B cell (primary cell): ENCODE results near the gene DENND1C. TPM values are rescaled to one million over a fixed set of nuclear protein-coding genes. Genes with fewer than 3 reads are reported as not detected.

Experiments used
- ATAC-seq: fragments of 200-7000 bp; cut with Tn5 transposase; one replicate; pipeline ENCODE4 v1.10.0; 2021; ENCODE audit warnings: low read depth, mild to moderate bottlenecking, moderate number of reproducible peaks, moderate library complexity
- CTCF ChIA-PET: fragments of 350-600 bp; sonication (Branson Sonifier 250); formaldehyde crosslinking; loops from one replicate; lab custom pipeline; 2021; ENCODE audit warnings: antibody characterized with exemption, inconsistent platforms; lab: Charles Lee
- POLR2A ChIA-PET: fragments of 350-600 bp; sonication (Branson Sonifier 250); formaldehyde crosslinking; loops from one replicate; lab custom pipeline; 2021; ENCODE audit warnings: antibody characterized with exemption; lab: Charles Lee
- DNase-seq: peaks from one replicate; pipeline ENCODE4 v3.0.0; 2013
- H2AFZ ChIP-seq: 2 replicates; pipeline ENCODE4 v1.6.1; 2012; ENCODE audit warnings: mild to moderate bottlenecking, low read depth, low read length; ENCODE audit not compliant: insufficient read depth, poor library complexity, severe bottlenecking
- H3K27ac ChIP-seq, 2 donors: 1 replicate in 1 of 2; 2 replicates in 1 of 2; pipeline ENCODE4 v1.5.1; 2012 to 2013; ENCODE audit warnings: low read length in 2 of 2, mild to moderate bottlenecking in 2 of 2, moderate library complexity in 1 of 2
- H3K27me3 ChIP-seq, 4 experiments: fragments of 200-600 bp in 1 of 4; sonication (generic) in 1 of 4; replicated peaks in 1 of 4; 1 replicate in 2 of 4; 2 replicates in 2 of 4; pipeline versions ENCODE4 v1.6.1 to v1.7.0; 2013 to 2016; ENCODE audit warnings: low read length in 3 of 4, mild to moderate bottlenecking in 2 of 4, mixed read lengths in 1 of 4, moderate library complexity in 1 of 4; ENCODE audit not compliant: insufficient read depth in 4 of 4, control insufficient read depth in 3 of 4; ENCODE audit errors: control extremely low read depth in 1 of 4
- H3K36me3 ChIP-seq, 2 experiments: replicated peaks in 1 of 2; 1 replicate in 1 of 2; 2 replicates in 1 of 2; pipeline versions ENCODE4 v1.6.1 to v1.7.1; 2013; ENCODE audit warnings: low read length in 1 of 2; ENCODE audit not compliant: insufficient read depth in 2 of 2, control insufficient read depth in 1 of 2; ENCODE audit errors: control extremely low read depth in 1 of 2, extremely low read depth in 1 of 2
- H3K4me1 ChIP-seq, 2 donors: fragments of 200-600 bp in 1 of 2; sonication (generic) in 1 of 2; 1 replicate in 1 of 2; 2 replicates in 1 of 2; pipeline versions ENCODE4 v1.5.1 to v1.6.1; 2013 to 2017; ENCODE audit warnings: low read length in 2 of 2; ENCODE audit not compliant: control insufficient read depth in 2 of 2, insufficient read depth in 2 of 2
- H3K4me2 ChIP-seq: replicated peaks from 2 replicates; pipeline ENCODE3; 2012; ENCODE audit warnings: mild to moderate bottlenecking, low read depth, low read length; ENCODE audit not compliant: poor library complexity, severe bottlenecking
- H3K4me3 ChIP-seq, 5 experiments: fragments of 200-600 bp in 1 of 5; sonication (generic) in 1 of 5; 1 replicate in 3 of 5; 2 replicates in 2 of 5; pipeline versions ENCODE4 v1.5.1 to v1.7.0; 2011 to 2016; ENCODE audit warnings: low read length in 4 of 5, mild to moderate bottlenecking in 4 of 5, low read depth in 2 of 5, control low read depth in 1 of 5, moderate library complexity in 1 of 5; ENCODE audit not compliant: insufficient read depth in 1 of 5; ENCODE audit errors: control extremely low read depth in 1 of 5, extremely low read depth in 1 of 5
- H3K79me2 ChIP-seq: fragments of 200-600 bp; sonication (generic); one replicate; pipeline ENCODE4 v1.6.0; 2016; ENCODE audit warnings: low read length; ENCODE audit not compliant: control insufficient read depth, insufficient read depth
- H3K9ac ChIP-seq: fragments of 200-600 bp; sonication (generic); 2 replicates; pipeline ENCODE4 v1.6.1; 2017; ENCODE audit warnings: mild to moderate bottlenecking, low read length, moderate library complexity
- H3K9me3 ChIP-seq, 3 donors: one replicate each; pipeline versions ENCODE4 v1.6.1 to v1.7.1; 2013; ENCODE audit warnings: low read length in 2 of 3; ENCODE audit not compliant: control insufficient read depth in 2 of 3, insufficient read depth in 1 of 3; ENCODE audit errors: control extremely low read depth in 1 of 3
- H4K20me1 ChIP-seq: 2 replicates; pipeline ENCODE4 v1.6.0; 2012; ENCODE audit warnings: mild to moderate bottlenecking, low read length; ENCODE audit not compliant: insufficient read depth, control insufficient read depth, poor library complexity, severe bottlenecking
- H3K27ac Mint-ChIP-seq: one replicate; pipeline ENCODE4 v1.8.0; 2021; ENCODE audit warnings: mixed read lengths
- H3K27me3 Mint-ChIP-seq: one replicate; pipeline ENCODE4 v1.8.0; 2021; ENCODE audit warnings: mixed read lengths
- H3K4me1 Mint-ChIP-seq: one replicate; pipeline ENCODE4 v1.8.0; 2021; ENCODE audit warnings: mixed read lengths
- H3K4me3 Mint-ChIP-seq: one replicate; pipeline ENCODE4 v1.8.0; 2021; ENCODE audit warnings: mixed read lengths
- H3K9me3 Mint-ChIP-seq: one replicate; pipeline ENCODE4 v1.8.0; 2022; ENCODE audit warnings: mixed read lengths; ENCODE audit not compliant: insufficient read depth
- CTCF ChIP-seq: fragments of 200-600 bp; IDR thresholded peaks from one replicate; pipeline ENCODE4 v1.8.0; 2022; ENCODE audit warnings: antibody characterized with exemption, mild to moderate bottlenecking
- EZH2 ChIP-seq: IDR thresholded peaks from 2 replicates; pipeline ENCODE4 v1.6.1; 2012; ENCODE audit warnings: borderline replicate concordance, low read depth, mild to moderate bottlenecking, moderate library complexity, low read length; ENCODE audit not compliant: insufficient read depth, poor library complexity, severe bottlenecking
- WGBS: methylation state at CpG from one replicate; pipeline ENCODE4 v1.1.5; 2013; ENCODE audit warnings: missing lambda C conversion rate; ENCODE audit not compliant: insufficient coverage; 5-methylcytosine and 5-hydroxymethylcytosine counted together
- intact Hi-C: fragments of 100-400 bp; cut with micrococcal nuclease; formaldehyde crosslinking; loops from one replicate; pipeline ENCODE4 v1.10.0; 2022
- polyA plus RNA-seq: library from polyadenylated mRNA; depleted of rRNA; stranded (reverse); fragments of >200 nt; gene quantifications from 2 replicates; pipeline ENCODE4 v1.2.3, GENCODE V29; 2012
- total RNA-seq, 2 donors: library from RNA; stranded (reverse); fragments of 120-200 nt in 1 of 2; gene quantifications; 1 replicate in 1 of 2; 2 replicates in 1 of 2; pipeline versions ENCODE4 v1.2.3 to v1.2.4, GENCODE V29; 2013 to 2022

Gene DENND1C
- total and polyA plus RNA-seq, 2 donors (not counting 1 experiment from before 2014, with no cell fraction given), result 119 to 132 TPM

GRCh38 chr19:6501740-6502648 is 20.4 kb upstream of the DENND1C start, which contains the start of gene TUBB4A:
Gene TUBB4A (minus strand): TSS chr19:6502309. CDS start chr19:6502212, 97 bp downstream.
- ATAC-seq, result peak; percentile 83
- Histone ChIP-seq H3K27me3 (peaks cover 0 to 17% (median 3%) of the 10 kb centered on the region in 4 experiments), H3K4me2 (peak within 1 kb of the TSS; percentile 94), H3K79me2 (no peaks in the 10 kb centered on the region), H2AFZ (peak within 1 kb of the TSS; percentile 86), H4K20me1 (no peaks in the 10 kb centered on the region), H3K9me3 (peaks cover 0 to 2% (median 0%) of the 10 kb centered on the region in 3 donors), H3K36me3 (no peaks in the 10 kb centered on the region), H3K9ac (peak within 1 kb of the TSS; percentile 68), H3K4me1 (peaks cover 16 to 21% of the 10 kb centered on the region in 2 donors), H3K4me3 (peak within 1 kb of the TSS in 4 of 5 experiments; percentile 47 to 67 (median 59)), H3K27ac (no peak within 1 kb of the TSS)
- peak within 1 kb of the TSS; percentile 92 for H3K4me3 Mint-ChIP-seq
- no peak for TF ChIP-seq EZH2
- peak; percentile 13 for TF ChIP-seq CTCF
- ChIA-PET POLR2A (interaction anchor here (0.6 to 1.3 kb wide), 3 partner anchors 49 to 137 kb away, joined by 3 to 5 read pairs (median 3); no protein-coding TSS in a partner anchor), CTCF (interaction anchor here (0.6 to 1.4 kb wide), 5 partner anchors 15 to 825 kb away, joined by 3 to 12 read pairs (median 4); no protein-coding TSS in a partner anchor)
- no peaks in the 10 kb centered on the region for H3K9me3 Mint-ChIP-seq
- peaks cover 18% of the 10 kb centered on the region for H3K4me1 Mint-ChIP-seq
- WGBS, result under 1% methylated on average over 59 of the region's 71 CpGs
- DNase-seq, result peak; percentile 68
- H3K27ac Mint-ChIP-seq, result peak within 1 kb of the TSS; percentile 78
- peaks cover 3% of the 10 kb centered on the region for H3K27me3 Mint-ChIP-seq
- intact Hi-C loops, result loop anchor here (2.0 kb wide), 1 partner anchor 77 kb away; the partner anchor contains the start of gene KHSRP
